Measurements from ENCODE around the gene DOK6. TPM values are rescaled to one million over a fixed set of nuclear protein-coding genes. Genes with fewer than 3 reads are reported as not detected.

DOK6 gene
- total and polyA plus RNA-seq, 2 of the 13 experiments (the other 11 are each of a cell fraction or from before 2014, with no cell fraction given) = 17.0 to 17.2 TPM

- TF ChIP-seq, protein P1, sequence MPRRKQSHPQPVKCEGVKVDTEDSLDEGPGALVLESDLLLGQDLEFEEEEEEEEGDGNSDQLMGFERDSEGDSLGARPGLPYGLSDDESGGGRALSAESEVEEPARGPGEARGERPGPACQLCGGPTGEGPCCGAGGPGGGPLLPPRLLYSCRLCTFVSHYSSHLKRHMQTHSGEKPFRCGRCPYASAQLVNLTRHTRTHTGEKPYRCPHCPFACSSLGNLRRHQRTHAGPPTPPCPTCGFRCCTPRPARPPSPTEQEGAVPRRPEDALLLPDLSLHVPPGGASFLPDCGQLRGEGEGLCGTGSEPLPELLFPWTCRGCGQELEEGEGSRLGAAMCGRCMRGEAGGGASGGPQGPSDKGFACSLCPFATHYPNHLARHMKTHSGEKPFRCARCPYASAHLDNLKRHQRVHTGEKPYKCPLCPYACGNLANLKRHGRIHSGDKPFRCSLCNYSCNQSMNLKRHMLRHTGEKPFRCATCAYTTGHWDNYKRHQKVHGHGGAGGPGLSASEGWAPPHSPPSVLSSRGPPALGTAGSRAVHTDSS (CRISPR knock-in tag; conservative IDR thresholded peaks at IDR 0.05) = no peak
- no peak for TF ChIP-seq ZNF703 (CRISPR knock-in tag; IDR thresholded peaks at IDR 0.05; ENCODE audit: borderline replicate concordance)
- TF ChIP-seq MBD4 (IDR thresholded peaks at IDR 0.05; ENCODE audit: borderline replicate concordance, low read length) = no peak
- TF ChIP-seq ZFX (CRISPR knock-in tag; IDR thresholded peaks at IDR 0.05; ENCODE audit: low read depth) = no peak
- TF ChIP-seq ZNF530 (CRISPR knock-in tag; IDR thresholded peaks at IDR 0.05; ENCODE audit: low read depth) = no peak
- TF ChIP-seq, protein P2, sequence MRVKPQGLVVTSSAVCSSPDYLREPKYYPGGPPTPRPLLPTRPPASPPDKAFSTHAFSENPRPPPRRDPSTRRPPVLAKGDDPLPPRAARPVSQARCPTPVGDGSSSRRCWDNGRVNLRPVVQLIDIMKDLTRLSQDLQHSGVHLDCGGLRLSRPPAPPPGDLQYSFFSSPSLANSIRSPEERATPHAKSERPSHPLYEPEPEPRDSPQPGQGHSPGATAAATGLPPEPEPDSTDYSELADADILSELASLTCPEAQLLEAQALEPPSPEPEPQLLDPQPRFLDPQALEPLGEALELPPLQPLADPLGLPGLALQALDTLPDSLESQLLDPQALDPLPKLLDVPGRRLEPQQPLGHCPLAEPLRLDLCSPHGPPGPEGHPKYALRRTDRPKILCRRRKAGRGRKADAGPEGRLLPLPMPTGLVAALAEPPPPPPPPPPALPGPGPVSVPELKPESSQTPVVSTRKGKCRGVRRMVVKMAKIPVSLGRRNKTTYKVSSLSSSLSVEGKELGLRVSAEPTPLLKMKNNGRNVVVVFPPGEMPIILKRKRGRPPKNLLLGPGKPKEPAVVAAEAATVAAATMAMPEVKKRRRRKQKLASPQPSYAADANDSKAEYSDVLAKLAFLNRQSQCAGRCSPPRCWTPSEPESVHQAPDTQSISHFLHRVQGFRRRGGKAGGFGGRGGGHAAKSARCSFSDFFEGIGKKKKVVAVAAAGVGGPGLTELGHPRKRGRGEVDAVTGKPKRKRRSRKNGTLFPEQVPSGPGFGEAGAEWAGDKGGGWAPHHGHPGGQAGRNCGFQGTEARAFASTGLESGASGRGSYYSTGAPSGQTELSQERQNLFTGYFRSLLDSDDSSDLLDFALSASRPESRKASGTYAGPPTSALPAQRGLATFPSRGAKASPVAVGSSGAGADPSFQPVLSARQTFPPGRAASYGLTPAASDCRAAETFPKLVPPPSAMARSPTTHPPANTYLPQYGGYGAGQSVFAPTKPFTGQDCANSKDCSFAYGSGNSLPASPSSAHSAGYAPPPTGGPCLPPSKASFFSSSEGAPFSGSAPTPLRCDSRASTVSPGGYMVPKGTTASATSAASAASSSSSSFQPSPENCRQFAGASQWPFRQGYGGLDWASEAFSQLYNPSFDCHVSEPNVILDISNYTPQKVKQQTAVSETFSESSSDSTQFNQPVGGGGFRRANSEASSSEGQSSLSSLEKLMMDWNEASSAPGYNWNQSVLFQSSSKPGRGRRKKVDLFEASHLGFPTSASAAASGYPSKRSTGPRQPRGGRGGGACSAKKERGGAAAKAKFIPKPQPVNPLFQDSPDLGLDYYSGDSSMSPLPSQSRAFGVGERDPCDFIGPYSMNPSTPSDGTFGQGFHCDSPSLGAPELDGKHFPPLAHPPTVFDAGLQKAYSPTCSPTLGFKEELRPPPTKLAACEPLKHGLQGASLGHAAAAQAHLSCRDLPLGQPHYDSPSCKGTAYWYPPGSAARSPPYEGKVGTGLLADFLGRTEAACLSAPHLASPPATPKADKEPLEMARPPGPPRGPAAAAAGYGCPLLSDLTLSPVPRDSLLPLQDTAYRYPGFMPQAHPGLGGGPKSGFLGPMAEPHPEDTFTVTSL (CRISPR knock-in tag; IDR thresholded peaks at IDR 0.05; ENCODE audit: borderline replicate concordance) = no peak
- TF ChIP-seq NFE2 (CRISPR knock-in tag; IDR thresholded peaks at IDR 0.05) = no peak
Observed at GRCh38 chr18:69734536-69734935, 333.8 kb downstream of the DOK6 start (continued).
